ENCODE data around the gene ATP5PD.

The ATP5PD gene

DNA sequence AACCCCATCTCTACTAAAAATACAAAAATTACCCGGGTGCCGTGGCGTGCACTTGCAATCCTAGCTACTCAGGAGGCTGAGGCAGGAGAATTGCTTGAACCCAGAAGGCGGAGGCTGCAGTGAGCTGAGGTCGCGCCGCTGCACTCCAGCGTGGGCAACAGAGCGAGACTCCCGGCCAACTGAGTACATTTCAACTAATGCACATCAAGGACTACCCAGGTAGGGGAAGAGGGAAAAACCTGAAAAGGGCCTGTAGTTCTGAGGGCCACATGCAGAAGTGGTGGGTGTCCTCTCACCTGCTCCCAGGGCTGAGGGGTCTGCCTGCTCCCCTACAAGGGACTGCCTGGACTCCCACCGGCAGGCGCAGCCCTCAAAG is 40.4 kb upstream of the ATP5PD start:
- TF ChIP-seq FOXP2 (optimal IDR thresholded peaks at IDR 0.05; ENCODE audit: borderline replicate concordance, extremely low read depth, extremely low read length, insufficient read depth) (no peak), SIN3A (IDR thresholded peaks at IDR 0.05; ENCODE audit: borderline replicate concordance, insufficient read depth, low read length) (no peak), TAF1 (IDR thresholded peaks at IDR 0.05; ENCODE audit: borderline replicate concordance, insufficient read depth, low read length) (no peak), POLR2AphosphoS5 (IDR thresholded peaks at IDR 0.05; ENCODE audit: low read depth, low read length) (no peak)
- TF ChIP-seq, protein P1, sequence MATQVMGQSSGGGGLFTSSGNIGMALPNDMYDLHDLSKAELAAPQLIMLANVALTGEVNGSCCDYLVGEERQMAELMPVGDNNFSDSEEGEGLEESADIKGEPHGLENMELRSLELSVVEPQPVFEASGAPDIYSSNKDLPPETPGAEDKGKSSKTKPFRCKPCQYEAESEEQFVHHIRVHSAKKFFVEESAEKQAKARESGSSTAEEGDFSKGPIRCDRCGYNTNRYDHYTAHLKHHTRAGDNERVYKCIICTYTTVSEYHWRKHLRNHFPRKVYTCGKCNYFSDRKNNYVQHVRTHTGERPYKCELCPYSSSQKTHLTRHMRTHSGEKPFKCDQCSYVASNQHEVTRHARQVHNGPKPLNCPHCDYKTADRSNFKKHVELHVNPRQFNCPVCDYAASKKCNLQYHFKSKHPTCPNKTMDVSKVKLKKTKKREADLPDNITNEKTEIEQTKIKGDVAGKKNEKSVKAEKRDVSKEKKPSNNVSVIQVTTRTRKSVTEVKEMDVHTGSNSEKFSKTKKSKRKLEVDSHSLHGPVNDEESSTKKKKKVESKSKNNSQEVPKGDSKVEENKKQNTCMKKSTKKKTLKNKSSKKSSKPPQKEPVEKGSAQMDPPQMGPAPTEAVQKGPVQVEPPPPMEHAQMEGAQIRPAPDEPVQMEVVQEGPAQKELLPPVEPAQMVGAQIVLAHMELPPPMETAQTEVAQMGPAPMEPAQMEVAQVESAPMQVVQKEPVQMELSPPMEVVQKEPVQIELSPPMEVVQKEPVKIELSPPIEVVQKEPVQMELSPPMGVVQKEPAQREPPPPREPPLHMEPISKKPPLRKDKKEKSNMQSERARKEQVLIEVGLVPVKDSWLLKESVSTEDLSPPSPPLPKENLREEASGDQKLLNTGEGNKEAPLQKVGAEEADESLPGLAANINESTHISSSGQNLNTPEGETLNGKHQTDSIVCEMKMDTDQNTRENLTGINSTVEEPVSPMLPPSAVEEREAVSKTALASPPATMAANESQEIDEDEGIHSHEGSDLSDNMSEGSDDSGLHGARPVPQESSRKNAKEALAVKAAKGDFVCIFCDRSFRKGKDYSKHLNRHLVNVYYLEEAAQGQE (IDR thresholded peaks at IDR 0.05; ENCODE audit: insufficient read depth in 1 of 2, low read depth in 2 of 2, low read length in 2 of 2) = no peak

DNA sequence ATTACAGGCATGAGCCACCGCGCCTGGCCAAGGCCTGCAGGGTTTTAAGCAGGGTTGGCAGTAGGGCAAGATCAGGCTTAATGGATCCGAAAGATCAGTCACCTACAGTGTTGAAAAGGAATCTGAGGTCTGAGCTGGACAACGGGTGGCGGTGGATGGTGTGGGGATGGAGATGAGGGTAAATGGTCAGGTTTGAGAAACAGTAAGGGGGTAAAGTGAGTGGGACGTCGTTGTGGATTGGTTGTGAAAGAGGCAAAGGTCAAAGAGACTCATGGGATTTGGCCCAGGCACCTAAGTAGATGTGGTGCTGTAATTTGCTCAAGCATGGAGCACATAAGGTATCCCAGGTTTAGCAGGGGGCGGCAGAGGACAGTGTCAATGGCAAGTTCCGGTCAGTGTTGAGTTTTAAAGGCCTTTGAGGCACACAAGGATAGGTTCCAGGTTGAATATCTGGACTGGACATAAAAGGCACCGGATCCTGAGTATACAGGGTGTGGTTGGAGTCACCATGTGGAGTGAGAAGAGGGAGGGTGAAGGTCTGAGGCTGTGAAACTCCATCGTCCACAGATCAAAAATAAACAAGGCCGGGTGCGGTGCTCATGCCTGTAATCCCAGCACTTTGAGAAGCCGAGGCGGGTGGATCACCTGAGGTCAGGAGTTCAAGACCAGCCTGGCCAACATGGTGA is 39.9 kb upstream of the ATP5PD start:
- TF ChIP-seq TAF1 (IDR thresholded peaks at IDR 0.05; ENCODE audit: borderline replicate concordance, insufficient read depth, low read length) (no peak), POLR2AphosphoS5 (IDR thresholded peaks at IDR 0.05; ENCODE audit: low read depth, low read length) (no peak), FOXP2 (optimal IDR thresholded peaks at IDR 0.05; ENCODE audit: borderline replicate concordance, extremely low read depth, extremely low read length, insufficient read depth) (no peak), SIN3A (IDR thresholded peaks at IDR 0.05; ENCODE audit: borderline replicate concordance, insufficient read depth, low read length) (no peak)
- TF ChIP-seq, protein P1 (IDR thresholded peaks at IDR 0.05; ENCODE audit: insufficient read depth in 1 of 2, low read depth in 2 of 2, low read length in 2 of 2) = no peak

DNA sequence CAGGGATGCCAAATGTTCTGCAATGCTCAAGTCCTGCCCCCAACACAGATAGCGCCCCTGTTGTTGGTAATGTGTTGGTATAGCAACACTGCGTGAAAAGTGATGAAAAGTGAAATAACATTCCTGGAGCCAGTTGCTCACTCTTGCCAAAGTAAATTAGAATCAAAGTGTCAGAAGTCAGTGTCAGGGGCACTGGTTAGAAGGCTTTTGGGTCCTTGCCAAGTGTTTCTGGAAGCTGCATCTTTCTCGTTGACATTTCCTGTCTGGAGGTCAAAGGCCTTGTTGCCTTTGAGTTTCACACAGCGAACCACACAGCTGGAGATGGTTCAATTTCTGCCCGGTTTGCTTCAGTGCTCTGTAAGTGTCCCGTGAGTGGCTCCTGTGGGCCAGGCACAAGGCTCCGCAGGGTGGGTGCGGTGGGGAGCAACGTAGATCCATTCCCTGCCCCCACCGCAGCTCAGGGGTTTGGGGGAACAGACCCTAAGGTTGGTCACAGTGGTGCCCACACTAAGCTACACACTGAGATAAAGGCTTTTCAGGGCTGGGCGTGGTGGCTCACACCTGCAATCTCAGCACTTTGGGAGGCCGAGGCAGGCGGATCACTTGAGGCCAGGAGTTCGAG is 37.4 kb upstream of the ATP5PD start:
- TF ChIP-seq TAF1 (IDR thresholded peaks at IDR 0.05; ENCODE audit: borderline replicate concordance, insufficient read depth, low read length) = peak; percentile 41; the same call in 1 of the 2 replicates
- TF ChIP-seq, protein P1 (IDR thresholded peaks at IDR 0.05; ENCODE audit: insufficient read depth in 1 of 2, low read depth in 2 of 2, low read length in 2 of 2) = peak in 1 of 2 experiments; percentile 70; a peak in 2 of 4 replicates
- TF ChIP-seq SIN3A (IDR thresholded peaks at IDR 0.05; ENCODE audit: borderline replicate concordance, insufficient read depth, low read length) = peak; percentile 94; the same call in 1 of the 2 replicates
- TF ChIP-seq POLR2AphosphoS5 (IDR thresholded peaks at IDR 0.05; ENCODE audit: low read depth, low read length) = no peak
- TF ChIP-seq FOXP2 (optimal IDR thresholded peaks at IDR 0.05; ENCODE audit: borderline replicate concordance, extremely low read depth, extremely low read length, insufficient read depth) = peak; percentile 67

DNA sequence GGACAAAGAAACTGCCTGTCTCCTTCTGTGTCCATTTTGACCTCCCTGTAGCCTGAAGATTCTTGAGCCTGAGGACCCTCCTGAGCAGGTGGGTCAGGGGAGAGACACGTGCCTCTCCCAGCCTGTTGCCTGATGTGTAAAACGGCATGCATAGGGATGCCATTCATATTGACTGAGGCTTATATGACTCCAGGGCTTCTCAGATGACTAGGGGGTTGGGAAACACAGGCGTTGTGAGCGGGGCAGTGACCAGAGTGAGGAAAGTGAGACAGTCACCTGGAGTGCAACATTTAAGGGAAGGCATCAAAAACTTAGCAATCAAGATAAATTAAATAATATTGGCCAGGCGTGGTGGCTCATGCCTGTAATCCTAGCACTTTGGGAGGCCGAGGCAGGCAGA is 35.9 kb upstream of the ATP5PD start:
- TF ChIP-seq TAF1 (IDR thresholded peaks at IDR 0.05; ENCODE audit: borderline replicate concordance, insufficient read depth, low read length) = no peak
- no peak for TF ChIP-seq FOXP2 (optimal IDR thresholded peaks at IDR 0.05; ENCODE audit: borderline replicate concordance, extremely low read depth, extremely low read length, insufficient read depth)
- TF ChIP-seq POLR2AphosphoS5 (IDR thresholded peaks at IDR 0.05; ENCODE audit: low read depth, low read length) = no peak
- TF ChIP-seq SIN3A (IDR thresholded peaks at IDR 0.05; ENCODE audit: borderline replicate concordance, insufficient read depth, low read length) = no peak
- TF ChIP-seq, protein P1 (IDR thresholded peaks at IDR 0.05; ENCODE audit: insufficient read depth in 1 of 2, low read depth in 2 of 2, low read length in 2 of 2) = no peak
